K562 (cell line): ENCODE measurements around the gene EIF4E1B. TPM values are rescaled to one million over a fixed set of nuclear protein-coding genes. Genes with fewer than 3 reads are reported as not detected.
A peak's percentile ranks its signal among the peaks of the same experiment; 100 is the strongest.

Source experiments
- ARID4B ChIP-seq: sonication (generic); formaldehyde crosslinking; IDR thresholded peaks from 2 replicates; pipeline ENCODE4 v1.8.0; 2022; ENCODE audit warnings: mild to moderate bottlenecking, missing genetic modification reagents
- CLOCK ChIP-seq: fragments of 250-450 bp; sonication (Bioruptor Pico); IDR thresholded peaks from 2 replicates; pipeline ENCODE4 v1.4.0; 2020; ENCODE audit warnings: mild to moderate bottlenecking, moderate library complexity, borderline replicate concordance
- CTBP1 ChIP-seq: fragments of 450-650 bp; IDR thresholded peaks from 2 replicates; pipeline ENCODE4 v1.6.1; 2016; ENCODE audit warnings: borderline replicate concordance
- DEAF1 ChIP-seq: fragments of 450-650 bp; formaldehyde crosslinking; IDR thresholded peaks from 2 replicates; pipeline ENCODE4 v1.4.0; 2020; ENCODE audit warnings: mild to moderate bottlenecking, moderate library complexity
- MEF2D ChIP-seq: conservative IDR thresholded peaks from 2 replicates; pipeline ENCODE4 v1.6.1; 2016; ENCODE audit warnings: low read depth, missing genetic modification characterization, missing compliant biosample characterization
- MTA1 ChIP-seq: fragments of 450-650 bp; IDR thresholded peaks from 2 replicates; pipeline ENCODE4 v1.6.1; 2017; ENCODE audit warnings: borderline replicate concordance
- MYNN ChIP-seq, 2 experiments: sonication (generic); formaldehyde crosslinking in 1 of 2; IDR thresholded peaks; 2 replicates each; pipeline versions ENCODE4 v1.5.0 to v1.6.1; 2016 to 2020; ENCODE audit warnings: antibody characterized with exemption in 1 of 2, missing genetic modification reagents in 1 of 2
- NCOA1 ChIP-seq: fragments of 450-650 bp; IDR thresholded peaks from 2 replicates; pipeline ENCODE4 v1.6.1; 2016; ENCODE audit warnings: low read depth
- SIRT6 ChIP-seq: IDR thresholded peaks from one replicate; pipeline ENCODE4 v1.6.1; 2012; ENCODE audit warnings: low read depth, mild to moderate bottlenecking, control low read depth, inconsistent platforms, low read length, moderate library complexity
- SMARCE1 ChIP-seq: fragments of 450-650 bp; IDR thresholded peaks from 2 replicates; pipeline ENCODE4 v1.7.1; 2016; ENCODE audit warnings: mild to moderate bottlenecking
- SMC3 ChIP-seq: conservative IDR thresholded peaks from 2 replicates; pipeline ENCODE4 v1.6.1; 2011; ENCODE audit warnings: low read depth, low read length, improper control_type of control experiment; ENCODE audit not compliant: insufficient read depth
- UBTF ChIP-seq, 2 experiments: IDR thresholded peaks; 2 replicates each; pipeline ENCODE4 v1.6.1; 2012; ENCODE audit warnings: improper control_type of control experiment in 2 of 2, low read depth in 2 of 2, low read length in 2 of 2, borderline replicate concordance in 1 of 2
- ZFP1 ChIP-seq: fragments of 450-650 bp; formaldehyde crosslinking; IDR thresholded peaks from 2 replicates; pipeline ENCODE4 v1.4.0; 2020; ENCODE audit warnings: mild to moderate bottlenecking, mixed read lengths
- ZFX ChIP-seq: sonication (generic); formaldehyde crosslinking; IDR thresholded peaks from 2 replicates; pipeline ENCODE4 v1.8.0; 2022; ENCODE audit warnings: mild to moderate bottlenecking, missing genetic modification reagents, moderate library complexity
- ZNF583 ChIP-seq: fragments of 250-450 bp; sonication (Bioruptor Pico); IDR thresholded peaks from 2 replicates; pipeline ENCODE4 v1.4.0; 2020
- ZNF707 ChIP-seq: fragments of 250-450 bp; sonication (Bioruptor Pico); conservative IDR thresholded peaks from 2 replicates; pipeline ENCODE4 v1.8.0; 2022; ENCODE audit warnings: inconsistent platforms, mild to moderate bottlenecking, moderate library complexity
- polyA plus RNA-seq, 8 experiments: library from polyadenylated mRNA; depleted of rRNA in 4 of 8; stranded (reverse) in 5 of 8; unstranded in 3 of 8; fragments of >200 nt; fragmentation: Nextera tagmentation in 2 of 8; fragmentation: Illumina TruSeq in 1 of 8; extraction: Ambion mirVana in 2 of 8; extraction: Trizol in 1 of 8; gene quantifications; 2 replicates each; pipeline versions ENCODE4 v1.2.1 to v1.2.3, GENCODE V29; 2011 to 2014; ENCODE audit warnings: inconsistent platforms in 1 of 8, missing spikeins in 1 of 8
- total RNA-seq, 7 experiments: library from RNA; depleted of rRNA in 6 of 7; stranded (reverse); fragments of >200 nt in 6 of 7; fragmentation: Illumina TruSeq in 2 of 7; extraction: Trizol in 2 of 7; gene quantifications; 2 replicates each; pipeline versions ENCODE4 v1.2.1 to v1.2.3, GENCODE V29; 2011 to 2021; ENCODE audit warnings: low replicate concordance in 1 of 7

Gene EIF4E1B
- total and polyA plus RNA-seq, 9 of the 15 experiments (the other 6 are each of a cell fraction or from before 2014, with no cell fraction given) = not detected

DNA sequence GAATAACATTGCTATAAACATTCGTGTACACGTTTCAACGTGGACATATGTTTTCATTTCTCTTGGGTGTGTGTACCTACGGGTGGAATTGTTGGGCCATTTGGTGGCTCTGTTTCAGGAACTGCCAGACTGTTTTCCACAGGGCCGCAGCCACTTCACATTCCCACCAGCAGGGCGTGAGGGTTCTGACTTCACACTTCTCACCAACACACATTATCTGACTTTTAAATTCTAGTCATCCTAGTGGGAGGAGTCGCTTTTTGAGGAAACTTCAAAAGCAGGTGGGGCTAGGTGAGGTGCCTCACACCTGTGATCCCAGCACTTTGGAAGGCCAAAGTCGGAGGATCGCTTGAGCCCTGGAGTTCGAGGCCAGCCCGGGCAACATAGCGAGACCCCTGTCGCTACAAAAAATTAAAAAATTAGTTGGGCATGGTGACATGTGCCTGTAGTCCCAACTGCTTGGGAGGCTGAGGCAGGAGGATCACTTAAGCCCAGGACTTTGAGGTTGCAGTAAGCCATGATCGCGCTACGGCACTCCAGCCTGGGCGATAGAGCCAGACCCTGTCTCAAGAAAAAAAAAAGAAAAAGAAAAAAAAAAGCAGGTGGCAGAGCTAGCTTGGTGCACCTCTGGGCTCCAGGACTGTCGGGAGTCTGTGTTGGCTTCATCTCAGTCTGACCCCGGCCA, 45.3 kb downstream of the EIF4E1B start (continued):
- no peak for TF ChIP-seq UBTF (IDR thresholded peaks at IDR 0.05; ENCODE audit: borderline replicate concordance in 1 of 2, low read depth in 2 of 2, low read length in 2 of 2)
- no peak for TF ChIP-seq ZFX
- no peak for TF ChIP-seq DEAF1
- no peak for TF ChIP-seq NCOA1
- TF ChIP-seq ZFP1 = no peak
- 0 out of 2 replicates have a peak, but pooled peaks have one; percentile 13 for TF ChIP-seq CTBP1
- no peak for TF ChIP-seq ZNF583
- TF ChIP-seq ZNF707 = no peak
- no peak for TF ChIP-seq MEF2D (tag)
- peak; percentile 34; the same call in 1 of the 2 replicates for TF ChIP-seq SMARCE1
- no peak for TF ChIP-seq ARID4B
- TF ChIP-seq SMC3 = peak; percentile 31; the same call in 1 of the 2 replicates
- no peak for TF ChIP-seq CLOCK
- no peak for TF ChIP-seq MTA1
- peak; percentile 81; the same call in 1 of the 2 replicates for TF ChIP-seq MYNN (IDR thresholded peaks at IDR 0.05)
- no peak for TF ChIP-seq MYNN (CRISPR knock-in tag; IDR thresholded peaks at IDR 0.05)
- TF ChIP-seq SIRT6 = no peak
